Liver (tissue), 9 donors: ENCODE measurements around the gene ITM2C. TPM values are rescaled to one million over a fixed set of nuclear protein-coding genes. Genes with fewer than 3 reads are reported as not detected.

Experiments used
- DNase-seq: peaks from one replicate; pipeline ENCODE4 v3.0.0-alpha.2; 2017; ENCODE audit warnings: low spot score
- H3K27ac ChIP-seq, 2 donors: one replicate each; pipeline ENCODE4 v1.7.0; 2013; ENCODE audit warnings: inconsistent platforms in 2 of 2, low read length in 2 of 2, control low read depth in 1 of 2, low read depth in 1 of 2, mild to moderate bottlenecking in 1 of 2
- H3K27me3 ChIP-seq, 4 donors: one replicate each; pipeline versions ENCODE4 v1.6.1 to v1.7.0; 2013; ENCODE audit warnings: low read length in 3 of 4, inconsistent platforms in 1 of 4, mild to moderate bottlenecking in 1 of 4, moderate library complexity in 1 of 4; ENCODE audit not compliant: control insufficient read depth in 4 of 4, insufficient read depth in 4 of 4
- H3K36me3 ChIP-seq, 4 donors: one replicate each; pipeline versions ENCODE4 v1.6.1 to v1.7.0; 2013; ENCODE audit warnings: low read length in 3 of 4, mild to moderate bottlenecking in 3 of 4, low read depth in 1 of 4, moderate library complexity in 1 of 4; ENCODE audit not compliant: control insufficient read depth in 4 of 4, insufficient read depth in 3 of 4
- H3K4me1 ChIP-seq, 4 donors: one replicate each; pipeline versions ENCODE4 v1.6.1 to v1.7.0; 2013; ENCODE audit warnings: low read length in 3 of 4, mild to moderate bottlenecking in 3 of 4, moderate library complexity in 1 of 4; ENCODE audit not compliant: control insufficient read depth in 4 of 4, insufficient read depth in 4 of 4
- H3K4me3 ChIP-seq, 3 donors: one replicate each; pipeline versions ENCODE4 v1.6.1 to v1.7.0; 2013; ENCODE audit warnings: low read length in 3 of 3, control low read depth in 1 of 3, low read depth in 1 of 3, mild to moderate bottlenecking in 1 of 3
- H3K9ac ChIP-seq, 2 donors: one replicate each; pipeline ENCODE4 v1.7.0; 2013; ENCODE audit warnings: low read length in 2 of 2, mild to moderate bottlenecking in 2 of 2, moderate library complexity in 2 of 2, control low read depth in 1 of 2, low read depth in 1 of 2
- H3K9me3 ChIP-seq, 4 donors: one replicate each; pipeline versions ENCODE4 v1.6.1 to v1.7.0; 2013; ENCODE audit warnings: low read length in 3 of 4; ENCODE audit not compliant: control insufficient read depth in 4 of 4
- ATF3 ChIP-seq: IDR thresholded peaks from 2 replicates; pipeline ENCODE4 v1.6.1; 2016; ENCODE audit warnings: antibody characterized with exemption
- CTCF ChIP-seq: fragments of 150-350 bp; IDR thresholded peaks from 2 replicates; pipeline ENCODE4 v1.5.1; 2017; ENCODE audit warnings: improper control_type of control experiment, low read depth, low read length; ENCODE audit not compliant: missing input control
- EGR1 ChIP-seq, 2 donors: IDR thresholded peaks; 2 replicates each; pipeline ENCODE4 v1.6.1; 2016 to 2018; ENCODE audit warnings: antibody characterized with exemption in 2 of 2, low read depth in 2 of 2
- FOXA1 ChIP-seq: IDR thresholded peaks from 2 replicates; pipeline ENCODE4 v1.6.1; 2016; ENCODE audit warnings: antibody characterized with exemption
- FOXA2 ChIP-seq: IDR thresholded peaks from 2 replicates; pipeline ENCODE4 v1.6.1; 2016; ENCODE audit warnings: antibody characterized with exemption
- GABPA ChIP-seq, 2 donors: IDR thresholded peaks in 1 of 2; conservative IDR thresholded peaks in 1 of 2; 2 replicates each; pipeline ENCODE4 v1.6.1; 2016; ENCODE audit warnings: antibody characterized with exemption in 2 of 2, mild to moderate bottlenecking in 1 of 2, moderate library complexity in 1 of 2
- HNF4A ChIP-seq, 2 donors: conservative IDR thresholded peaks; 2 replicates each; pipeline ENCODE4 v1.6.1; 2016; ENCODE audit warnings: antibody characterized with exemption in 2 of 2, mild to moderate bottlenecking in 2 of 2
- HNF4G ChIP-seq: IDR thresholded peaks from 2 replicates; pipeline ENCODE4 v1.6.1; 2016; ENCODE audit warnings: antibody characterized with exemption
- JUND ChIP-seq, 2 donors: IDR thresholded peaks; 2 replicates each; pipeline ENCODE4 v1.6.1; 2016; ENCODE audit warnings: antibody characterized with exemption in 2 of 2
- MAX ChIP-seq: IDR thresholded peaks from 2 replicates; pipeline ENCODE4 v1.6.1; 2016; ENCODE audit warnings: antibody characterized with exemption
- NR2F2 ChIP-seq: IDR thresholded peaks from 2 replicates; pipeline ENCODE4 v1.6.1; 2016; ENCODE audit warnings: antibody characterized with exemption
- RAD21 ChIP-seq, 2 donors: IDR thresholded peaks; 2 replicates each; pipeline ENCODE4 v1.6.1; 2016; ENCODE audit warnings: antibody characterized with exemption in 2 of 2, mild to moderate bottlenecking in 2 of 2
- REST ChIP-seq: IDR thresholded peaks from 2 replicates; pipeline ENCODE4 v1.6.1; 2016; ENCODE audit warnings: antibody characterized with exemption, mild to moderate bottlenecking
- RXRA ChIP-seq, 2 donors: IDR thresholded peaks; 2 replicates each; pipeline ENCODE4 v1.6.1; 2017 to 2018; ENCODE audit warnings: antibody characterized with exemption in 2 of 2, mild to moderate bottlenecking in 1 of 2
- TAF1 ChIP-seq: conservative IDR thresholded peaks from 2 replicates; pipeline ENCODE4 v1.6.1; 2016; ENCODE audit warnings: antibody characterized with exemption, mild to moderate bottlenecking
- YY1 ChIP-seq: IDR thresholded peaks from 2 replicates; pipeline ENCODE4 v1.6.1; 2016; ENCODE audit warnings: antibody characterized with exemption, mild to moderate bottlenecking
- ZBTB33 ChIP-seq: IDR thresholded peaks from 2 replicates; pipeline ENCODE4 v1.6.1; 2016; ENCODE audit warnings: antibody characterized with exemption
- WGBS: extraction: QIAGEN DNeasy Blood & Tissue Kit; methylation state at CpG from one replicate; pipeline ENCODE4 v1.1.7; 2013; 5-methylcytosine and 5-hydroxymethylcytosine counted together
- polyA plus RNA-seq, 2 donors: library from polyadenylated mRNA; stranded (reverse) in 1 of 2; unstranded in 1 of 2; fragments of 200-250 nt in 1 of 2; fragments of >200 nt in 1 of 2; fragmentation: Nextera tagmentation in 1 of 2; extraction: Ambion mirVana in 1 of 2; gene quantifications; one replicate each; pipeline versions ENCODE4 v1.2.1 to v1.2.3, GENCODE V29; 2013 to 2015
- total RNA-seq, 2 donors: library from RNA; depleted of rRNA; stranded (reverse); fragments of >200 nt; gene quantifications; one replicate each; pipeline ENCODE4 v1.2.3, GENCODE V29; 2014
- donor health status: healthy.
- donor health status: healthy.
- donor health status: healthy.
- donor health status: healthy.
- donor health status: healthy.

The ITM2C gene
- total and polyA plus RNA-seq, 4 donors = 13.6 to 45.2 (median 27.6) TPM

- no peaks in the 10 kb centered on the region for H3K9me3 ChIP-seq
- peak; percentile 31 for DNase-seq
- TF ChIP-seq MAX (no peak), YY1 (no peak), ZBTB33 (no peak), FOXA2 (no peak), HNF4G (no peak), ATF3 (no peak), GABPA (IDR thresholded peaks at IDR 0.05 in 1 of 2, conservative IDR thresholded peaks at IDR 0.05 in 1 of 2) (no peak), EGR1 (IDR thresholded peaks at IDR 0.05; ENCODE audit: low read depth in 2 of 2) (no peak), TAF1 (no peak), NR2F2 (no peak), JUND (IDR thresholded peaks at IDR 0.05) (no peak)
- no peaks in the 10 kb centered on the region for H3K36me3 ChIP-seq
- H3K4me1 ChIP-seq = no peaks in the 10 kb centered on the region
- peaks cover 0 to 3% (median 0%) of the 10 kb centered on the region in 4 donors for H3K27me3 ChIP-seq
- H3K27ac ChIP-seq = no peak overlapping the region
- H3K9ac ChIP-seq = no peak overlapping the region
- WGBS = 88% methylated on average over 15 of the region's 15 CpGs
- no peak overlapping the region for H3K4me3 ChIP-seq
These were observed 40.2 kb downstream of the ITM2C start for GRCh38 chr2:230904856-230905447.

GRCh38 chr2:230905448-230906421 is 41.0 kb downstream of the ITM2C start:
- Histone ChIP-seq H3K27me3 (peaks cover 0 to 3% (median 0%) of the 10 kb centered on the region in 4 donors), H3K36me3 (no peaks in the 10 kb centered on the region), H3K4me3 (no peak overlapping the region), H3K27ac (no peak overlapping the region), H3K9me3 (no peaks in the 10 kb centered on the region), H3K9ac (no peak overlapping the region), H3K4me1 (no peaks in the 10 kb centered on the region)
- 73% methylated on average over 18 of the region's 18 CpGs for WGBS
- DNase-seq = peak; percentile 27
- TF ChIP-seq GABPA (IDR thresholded peaks at IDR 0.05 in 1 of 2, conservative IDR thresholded peaks at IDR 0.05 in 1 of 2) (no peak), HNF4A (conservative IDR thresholded peaks at IDR 0.05) (no peak), ATF3 (no peak), REST (no peak), TAF1 (no peak), NR2F2 (no peak), EGR1 (IDR thresholded peaks at IDR 0.05; ENCODE audit: low read depth in 2 of 2) (no peak), ZBTB33 (no peak), FOXA2 (no peak), RAD21 (IDR thresholded peaks at IDR 0.05) (no peak), FOXA1 (no peak), CTCF (no peak), RXRA (IDR thresholded peaks at IDR 0.05) (no peak)
